ENCODE data around the gene SPRED1. TPM values are rescaled to one million over a fixed set of nuclear protein-coding genes. Genes with fewer than 3 reads are reported as not detected.

SPRED1 gene
- total RNA-seq, 1 donor = 32.6 TPM

GRCh38 chr15:38332711-38333110 is 80.1 kb downstream of the SPRED1 start:
- H3K36me3 ChIP-seq (ENCODE audit: insufficient read depth, low read length) = peaks cover 18% of the 10 kb centered on the region
- TF ChIP-seq, protein P1, sequence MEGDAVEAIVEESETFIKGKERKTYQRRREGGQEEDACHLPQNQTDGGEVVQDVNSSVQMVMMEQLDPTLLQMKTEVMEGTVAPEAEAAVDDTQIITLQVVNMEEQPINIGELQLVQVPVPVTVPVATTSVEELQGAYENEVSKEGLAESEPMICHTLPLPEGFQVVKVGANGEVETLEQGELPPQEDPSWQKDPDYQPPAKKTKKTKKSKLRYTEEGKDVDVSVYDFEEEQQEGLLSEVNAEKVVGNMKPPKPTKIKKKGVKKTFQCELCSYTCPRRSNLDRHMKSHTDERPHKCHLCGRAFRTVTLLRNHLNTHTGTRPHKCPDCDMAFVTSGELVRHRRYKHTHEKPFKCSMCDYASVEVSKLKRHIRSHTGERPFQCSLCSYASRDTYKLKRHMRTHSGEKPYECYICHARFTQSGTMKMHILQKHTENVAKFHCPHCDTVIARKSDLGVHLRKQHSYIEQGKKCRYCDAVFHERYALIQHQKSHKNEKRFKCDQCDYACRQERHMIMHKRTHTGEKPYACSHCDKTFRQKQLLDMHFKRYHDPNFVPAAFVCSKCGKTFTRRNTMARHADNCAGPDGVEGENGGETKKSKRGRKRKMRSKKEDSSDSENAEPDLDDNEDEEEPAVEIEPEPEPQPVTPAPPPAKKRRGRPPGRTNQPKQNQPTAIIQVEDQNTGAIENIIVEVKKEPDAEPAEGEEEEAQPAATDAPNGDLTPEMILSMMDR (IDR thresholded peaks at IDR 0.05; ENCODE audit: extremely low read depth, low read depth, low read length) = no peak
- DNase-seq (ENCODE audit: insufficient read length, low spot score, missing footprints) = no peak
- no peak overlapping the region for H3K27ac ChIP-seq (ENCODE audit: low read depth, low read length)
- H3K79me2 ChIP-seq (ENCODE audit: insufficient read depth, low read length) = peaks cover 34% of the 10 kb centered on the region
- H3K4me3 ChIP-seq (ENCODE audit: insufficient read depth, low read length) = no peak overlapping the region
- H3K9me3 ChIP-seq (ENCODE audit: low read depth, low read length) = no peaks in the 10 kb centered on the region
- H3K4me1 ChIP-seq (ENCODE audit: insufficient read depth, low read length) = no peaks in the 10 kb centered on the region
- H2AFZ ChIP-seq (ENCODE audit: low read length) = no peak overlapping the region
- no peaks in the 10 kb centered on the region for H3K27me3 ChIP-seq (ENCODE audit: insufficient read depth, low read length)
- no peak overlapping the region for H3K4me2 ChIP-seq (ENCODE audit: insufficient read depth, low read length)
- no peaks in the 10 kb centered on the region for H4K20me1 ChIP-seq (ENCODE audit: insufficient read depth, low read length)

- Histone ChIP-seq H3K4me1 (ENCODE audit: insufficient read depth, low read length) (no peaks in the 10 kb centered on the region), H3K9me3 (ENCODE audit: low read depth, low read length) (no peaks in the 10 kb centered on the region), H3K4me3 (ENCODE audit: insufficient read depth, low read length) (no peak overlapping the region), H3K36me3 (ENCODE audit: insufficient read depth, low read length) (peaks cover 20% of the 10 kb centered on the region), H3K4me2 (ENCODE audit: insufficient read depth, low read length) (no peak overlapping the region), H4K20me1 (ENCODE audit: insufficient read depth, low read length) (no peaks in the 10 kb centered on the region), H2AFZ (ENCODE audit: low read length) (no peak overlapping the region), H3K27ac (ENCODE audit: low read depth, low read length) (no peak overlapping the region), H3K79me2 (ENCODE audit: insufficient read depth, low read length) (peaks cover 28% of the 10 kb centered on the region), H3K27me3 (ENCODE audit: insufficient read depth, low read length) (no peaks in the 10 kb centered on the region)
- TF ChIP-seq, protein P1 (IDR thresholded peaks at IDR 0.05; ENCODE audit: extremely low read depth, low read depth, low read length) = no peak
- no peak for DNase-seq (ENCODE audit: insufficient read length, low spot score, missing footprints)
Measured at GRCh38 chr15:38335116-38335515, 82.5 kb downstream of the SPRED1 start.

DNA sequence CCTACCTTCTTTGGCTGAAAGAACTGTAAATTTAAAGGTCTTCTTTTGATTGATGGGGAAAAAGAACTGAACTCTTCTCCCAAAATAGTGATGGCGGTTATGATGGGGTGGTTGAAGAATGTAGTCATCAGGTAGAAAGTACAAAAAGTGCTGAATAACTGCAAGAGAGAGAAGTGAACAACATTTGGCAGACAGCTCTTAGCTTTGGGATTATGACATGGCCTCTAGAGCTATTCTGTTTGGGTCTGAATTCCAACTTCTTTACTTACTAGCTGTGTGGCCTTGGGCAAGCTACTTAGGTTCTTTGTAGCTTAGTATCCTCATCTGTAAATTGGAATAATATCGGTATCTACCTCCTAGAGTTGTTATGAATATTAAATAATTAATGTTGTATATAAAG is 91.7 kb downstream of the SPRED1 start:
- no peaks in the 10 kb centered on the region for H3K27me3 ChIP-seq (ENCODE audit: insufficient read depth, low read length)
- H3K4me1 ChIP-seq (ENCODE audit: insufficient read depth, low read length) = no peaks in the 10 kb centered on the region
- H3K36me3 ChIP-seq (ENCODE audit: insufficient read depth, low read length) = peaks cover 16% of the 10 kb centered on the region
- peaks cover 53% of the 10 kb centered on the region for H3K79me2 ChIP-seq (ENCODE audit: insufficient read depth, low read length)
- H3K27ac ChIP-seq (ENCODE audit: low read depth, low read length) = no peak overlapping the region
- no peak overlapping the region for H3K4me2 ChIP-seq (ENCODE audit: insufficient read depth, low read length)
- peaks cover 2% of the 10 kb centered on the region for H4K20me1 ChIP-seq (ENCODE audit: insufficient read depth, low read length)
- no peak overlapping the region for H2AFZ ChIP-seq (ENCODE audit: low read length)
- no peaks in the 10 kb centered on the region for H3K9me3 ChIP-seq (ENCODE audit: low read depth, low read length)
- no peak overlapping the region for H3K4me3 ChIP-seq (ENCODE audit: insufficient read depth, low read length)
- TF ChIP-seq, protein P1 (IDR thresholded peaks at IDR 0.05; ENCODE audit: extremely low read depth, low read depth, low read length) = no peak
- DNase-seq (ENCODE audit: insufficient read length, low spot score, missing footprints) = no peak

DNA sequence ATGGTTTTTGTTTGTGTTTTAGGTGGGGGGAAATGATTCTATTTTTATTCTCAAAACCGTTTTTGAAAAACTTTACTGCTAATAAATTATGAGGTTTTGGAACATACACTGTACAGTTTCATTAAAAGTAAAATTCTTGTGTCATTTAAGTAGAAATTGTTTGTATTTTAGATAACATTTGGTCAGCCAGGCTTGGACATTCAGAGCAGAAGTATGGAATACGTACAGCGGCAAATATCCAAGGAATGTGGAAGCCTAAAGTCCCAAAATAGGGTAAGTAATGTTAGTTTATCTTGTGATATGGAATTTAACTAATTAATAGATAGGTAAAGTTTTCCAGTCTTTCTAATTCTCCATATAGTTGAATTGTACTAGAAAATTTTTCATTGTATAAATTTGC is 96.6 kb downstream of the SPRED1 start:
- Histone ChIP-seq H3K4me2 (ENCODE audit: insufficient read depth, low read length) (no peak overlapping the region), H2AFZ (ENCODE audit: low read length) (no peak overlapping the region), H4K20me1 (ENCODE audit: insufficient read depth, low read length) (peaks cover 5% of the 10 kb centered on the region), H3K27ac (ENCODE audit: low read depth, low read length) (no peak overlapping the region), H3K27me3 (ENCODE audit: insufficient read depth, low read length) (no peaks in the 10 kb centered on the region), H3K4me1 (ENCODE audit: insufficient read depth, low read length) (no peaks in the 10 kb centered on the region), H3K4me3 (ENCODE audit: insufficient read depth, low read length) (no peak overlapping the region), H3K79me2 (ENCODE audit: insufficient read depth, low read length) (peaks cover 41% of the 10 kb centered on the region), H3K36me3 (ENCODE audit: insufficient read depth, low read length) (peaks cover 37% of the 10 kb centered on the region), H3K9me3 (ENCODE audit: low read depth, low read length) (no peaks in the 10 kb centered on the region)
- TF ChIP-seq, protein P1 (IDR thresholded peaks at IDR 0.05; ENCODE audit: extremely low read depth, low read depth, low read length) = no peak
- DNase-seq (ENCODE audit: insufficient read length, low spot score, missing footprints) = no peak

Measured in osteoblast (primary cell).